Keratinocyte (primary cell): ENCODE measurements around the gene DNAAF2.

Source experiments
- CTCF ChIP-seq, 3 experiments: IDR thresholded peaks in 1 of 3; conservative IDR thresholded peaks in 1 of 3; optimal IDR thresholded peaks in 1 of 3; 2 replicates in 2 of 3; 3 replicates in 1 of 3; pipeline versions ENCODE3 to v1.5.1; 2011; ENCODE audit warnings: low read length in 3 of 3, mild to moderate bottlenecking in 3 of 3, moderate library complexity in 2 of 3, control low read depth in 1 of 3, inconsistent platforms in 1 of 3; ENCODE audit not compliant: insufficient read depth in 2 of 3; ENCODE audit errors: extremely low read depth in 1 of 3
- EZH2 ChIP-seq: IDR thresholded peaks from one replicate; pipeline ENCODE4 v1.6.1; 2012; ENCODE audit warnings: inconsistent platforms, mild to moderate bottlenecking, low read length, moderate library complexity

GRCh38 chr14:49641697-49642129, 6.7 kb upstream of the DNAAF2 start:
- TF ChIP-seq CTCF (optimal IDR thresholded peaks at IDR 0.05 in 1 of 3, IDR thresholded peaks at IDR 0.05 in 1 of 3, conservative IDR thresholded peaks at IDR 0.05 in 1 of 3; ENCODE audit: extremely low read depth in 1 of 3, insufficient read depth in 2 of 3, low read length in 3 of 3): no peak
- TF ChIP-seq EZH2: no peak
